CD4-positive, alpha-beta T cell treated with Interleukin-6 for 4 hours (primary cell): ENCODE measurements around the gene IDUA.
"Not testable (repeated sequence)": the region's sequence is repeated elsewhere in the genome, so short reads cannot be mapped to it uniquely, and the experiment has no call there.

Source experiments
- DNase-seq: peaks from one replicate; pipeline ENCODE4 v3.0.0-alpha.2; 2020; ENCODE audit warnings: mixed read lengths

The IDUA gene

DNA sequence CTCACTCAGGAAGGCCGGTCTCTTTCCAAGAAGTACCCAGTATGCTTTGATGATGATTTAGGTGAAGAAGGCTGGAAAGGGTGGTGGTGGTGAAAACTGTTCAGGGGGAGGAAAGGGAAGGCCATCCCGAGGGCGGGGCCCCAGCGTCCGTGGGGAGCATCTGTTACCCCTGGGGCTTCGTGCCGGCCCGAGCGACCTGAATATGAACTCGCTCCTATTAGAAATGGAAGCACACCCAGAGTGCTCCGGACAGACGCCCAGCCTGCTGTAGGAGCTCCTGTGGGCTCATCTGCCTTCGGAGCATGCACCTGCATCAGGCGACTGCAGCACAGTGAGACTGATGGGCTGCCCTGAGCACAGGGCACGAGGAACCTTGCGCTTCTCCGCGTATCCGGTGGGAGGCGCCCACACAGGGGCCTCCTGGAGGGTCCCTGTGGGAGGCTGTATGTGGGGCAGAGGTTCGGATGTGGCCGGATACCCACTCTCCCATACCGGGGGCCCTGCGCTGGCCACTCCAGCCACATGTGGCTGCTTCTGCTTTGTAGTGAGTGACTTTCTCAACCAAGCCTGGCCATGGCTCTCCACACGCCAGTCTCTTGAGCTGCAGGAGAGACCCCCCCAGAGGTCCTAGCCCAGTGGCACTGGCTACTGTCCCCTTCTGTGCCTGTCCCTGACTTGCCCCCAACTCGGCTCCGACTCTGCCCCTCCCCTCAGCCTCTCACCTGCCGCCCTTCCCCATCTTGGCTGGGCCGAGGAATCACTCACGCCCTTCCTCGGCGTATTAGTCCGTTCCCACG lies 61.3 kb downstream of the IDUA start:
- no peak for DNase-seq

DNA sequence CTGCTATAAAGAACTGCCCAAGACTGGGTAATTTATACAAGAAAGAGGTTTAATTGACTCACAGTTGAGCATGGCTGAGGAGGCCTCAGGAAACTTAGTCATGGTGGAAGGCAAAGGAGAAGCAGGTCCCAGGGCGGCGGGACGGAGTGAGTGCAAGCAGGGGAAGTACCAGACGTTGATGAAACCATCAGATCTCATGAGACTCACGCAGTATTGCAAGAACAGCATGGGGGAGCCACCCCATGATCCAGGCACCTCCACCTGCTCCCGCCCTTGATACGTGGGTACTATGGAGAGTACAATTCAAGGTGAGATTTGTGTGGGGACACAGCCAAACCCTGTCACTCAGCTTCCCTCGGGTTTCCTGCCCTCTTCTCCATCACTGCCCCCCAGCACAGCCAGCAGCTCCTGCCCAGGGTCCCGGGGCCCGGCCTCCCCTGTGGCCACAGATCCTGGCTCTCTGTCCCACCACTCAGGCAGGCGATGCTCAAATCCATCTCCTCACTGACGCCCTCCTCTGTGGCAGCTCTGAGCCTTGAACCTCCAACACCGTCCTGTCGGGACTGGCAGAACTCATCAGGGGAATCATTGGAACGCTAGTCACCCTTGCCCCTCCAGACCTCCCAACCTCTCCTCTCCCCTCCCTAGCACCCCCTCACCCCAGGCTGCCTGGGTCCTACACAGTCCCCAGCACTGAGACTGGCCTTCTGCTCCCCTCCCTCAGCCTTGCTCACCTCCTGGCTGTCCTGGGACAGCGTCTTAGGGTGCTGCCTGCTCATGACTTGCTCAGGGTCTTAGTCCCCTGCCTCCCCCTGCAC lies 62.1 kb downstream of the IDUA start:
- DNase-seq, result no peak

DNA sequence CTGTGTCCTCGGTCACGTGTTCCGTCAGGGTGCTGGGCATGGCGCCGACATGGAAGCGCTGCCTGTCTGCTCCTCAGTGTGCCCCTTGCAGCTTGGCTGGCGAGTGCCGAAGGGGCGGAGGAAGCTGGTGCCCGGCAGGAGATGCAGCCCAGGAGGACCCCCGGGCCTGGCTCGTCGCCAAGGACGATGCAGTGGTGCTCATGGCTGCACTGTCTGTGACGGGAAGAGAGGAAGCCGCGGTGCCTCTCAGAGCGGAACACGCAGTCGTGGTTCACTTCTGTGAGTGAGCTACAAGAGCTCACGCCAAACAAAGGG lies 62.7 kb downstream of the IDUA start:
- no peak for DNase-seq

DNA sequence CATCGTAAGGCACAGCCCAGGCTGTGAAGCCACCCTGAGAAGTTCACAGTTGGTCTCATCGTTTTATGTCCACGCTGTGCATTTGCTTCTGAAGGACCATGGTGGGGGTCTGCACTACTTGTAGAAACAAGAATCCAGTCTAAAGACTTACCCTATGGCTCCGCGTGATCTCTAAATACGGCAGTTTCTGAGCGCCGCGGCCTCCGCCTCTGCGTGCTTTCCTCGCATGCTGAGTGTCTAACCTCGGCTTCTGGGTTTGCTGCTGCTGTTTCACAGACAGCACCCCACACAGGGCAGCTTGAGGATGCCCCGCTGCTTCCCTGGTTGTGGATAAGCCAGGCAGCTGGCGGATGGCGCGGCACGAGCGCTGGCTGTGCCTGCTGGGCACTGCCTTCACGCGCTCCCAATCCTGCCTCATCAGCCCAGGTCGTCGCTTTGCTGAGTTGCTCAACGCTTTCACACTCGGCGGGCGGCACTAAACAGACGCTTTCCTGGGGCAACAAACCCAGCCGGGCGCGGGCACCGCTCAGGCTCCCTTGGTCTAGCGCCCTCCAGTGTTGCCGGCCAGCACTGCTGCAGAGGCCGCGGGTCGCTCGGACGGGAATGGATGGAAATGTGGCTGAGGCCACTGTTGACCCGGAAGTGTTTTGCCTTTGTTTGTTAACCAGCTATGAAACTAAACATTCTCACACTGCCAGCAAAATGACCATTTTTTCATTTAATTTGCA lies 63.8 kb downstream of the IDUA start:
- DNase-seq, result no peak

DNA sequence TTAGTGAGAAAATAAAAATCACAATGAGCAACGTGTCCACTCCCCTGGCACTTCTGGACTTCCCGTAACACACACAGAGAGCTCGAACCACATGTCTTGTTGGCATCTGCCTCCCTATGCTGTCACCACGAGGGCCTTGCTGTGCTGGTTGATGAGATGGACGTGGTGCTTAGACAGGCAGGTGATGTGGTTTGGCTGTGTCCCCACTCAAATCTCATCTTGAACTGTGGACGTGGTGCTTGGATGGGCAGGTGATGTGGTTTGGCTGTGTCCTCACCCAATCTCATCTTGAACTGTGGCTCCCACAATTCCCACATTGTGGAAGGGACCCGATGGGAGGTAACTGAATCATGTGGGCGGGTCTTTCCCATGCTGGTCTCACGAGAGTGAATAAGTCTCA lies 64.6 kb downstream of the IDUA start:
- no peak for DNase-seq

DNA sequence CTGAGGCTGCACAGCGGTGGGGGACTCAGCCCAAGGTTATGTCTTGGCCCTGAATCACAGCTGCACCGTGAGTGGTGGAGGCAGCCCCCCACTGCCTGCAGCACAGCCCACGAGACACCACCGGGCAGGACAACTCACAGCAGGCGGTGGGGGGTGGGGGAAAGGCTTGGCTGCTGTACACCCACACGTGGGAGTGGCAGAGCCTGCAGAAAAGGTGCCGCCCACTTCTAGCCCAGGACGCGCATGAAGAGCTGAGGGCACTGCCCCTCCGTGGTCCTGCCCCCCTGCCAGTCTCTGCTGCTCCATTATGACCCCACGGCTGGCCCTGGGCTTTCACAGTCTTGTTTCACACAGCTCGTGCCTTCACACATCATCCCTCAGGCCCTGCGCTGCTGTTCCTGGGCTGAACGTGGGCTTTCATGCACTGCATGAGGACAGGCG lies 65.4 kb downstream of the IDUA start:
- no peak for DNase-seq

DNA sequence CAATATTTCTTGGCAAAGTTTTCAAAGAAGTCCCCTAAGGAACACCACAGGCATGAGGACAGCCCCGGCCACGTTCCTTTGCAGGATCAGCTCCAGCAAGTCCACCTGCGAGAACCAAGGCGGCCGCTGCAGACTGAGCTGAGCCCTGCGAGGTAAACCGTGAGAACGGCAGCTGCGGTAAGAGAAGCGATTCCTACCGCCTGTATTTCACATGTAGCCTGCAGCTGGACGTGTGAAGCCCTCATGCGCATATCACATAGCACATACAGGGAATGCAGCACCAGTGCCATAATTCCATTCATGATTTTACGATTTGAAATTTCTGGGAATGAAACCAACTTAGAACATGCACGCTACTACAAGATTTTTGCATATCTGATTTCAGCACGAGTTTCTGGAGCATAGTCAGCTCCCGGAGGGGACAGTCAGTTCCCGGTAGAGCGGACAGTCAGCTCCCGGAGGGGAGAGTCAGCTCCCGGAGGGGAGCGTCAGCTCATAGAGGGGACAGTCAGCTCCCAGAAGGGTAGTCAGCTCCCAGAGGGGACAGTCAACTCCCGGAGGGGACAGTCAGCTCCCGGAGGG lies 66.3 kb downstream of the IDUA start:
- DNase-seq, result no peak

DNA sequence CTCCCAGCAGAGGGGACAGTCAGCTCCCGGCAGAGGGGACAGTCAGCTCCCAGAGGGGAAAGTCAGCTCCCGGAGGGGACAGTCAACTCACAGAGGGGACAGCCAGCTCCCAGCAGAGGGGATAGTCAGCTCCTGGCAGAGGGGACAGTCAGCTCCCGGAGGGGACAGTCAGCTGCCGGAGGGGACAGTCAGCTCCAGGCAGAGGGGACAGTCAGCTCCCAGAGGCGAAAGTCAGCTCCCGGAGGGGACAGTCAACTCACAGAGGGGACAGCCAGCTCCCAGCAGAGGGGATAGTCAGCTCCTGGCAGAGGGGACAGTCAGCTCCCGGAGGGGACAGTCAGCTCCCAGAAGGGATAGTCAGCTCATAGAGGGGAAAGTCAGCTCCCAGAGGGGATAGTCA lies 67.0 kb downstream of the IDUA start:
- DNase-seq, result not testable (repeated sequence)
